CD4-positive, alpha-beta memory T cell (primary cell): Measurements from ENCODE around the gene CEACAM4. TPM values are rescaled to one million over a fixed set of nuclear protein-coding genes. Genes with fewer than 3 reads are reported as not detected.
A peak's percentile ranks its signal among the peaks of the same experiment; 100 is the strongest.

Experiments used
- CTCF ChIA-PET: fragments of 350-600 bp; sonication (Branson Sonifier 250); formaldehyde crosslinking; loops from one replicate; lab custom pipeline; 2021; ENCODE audit warnings: inconsistent platforms; ENCODE audit not compliant: partially characterized antibody; lab: Charles Lee
- POLR2A ChIA-PET: fragments of 350-600 bp; sonication (Branson Sonifier 250); formaldehyde crosslinking; loops from one replicate; lab custom pipeline; 2021; ENCODE audit not compliant: partially characterized antibody; lab: Charles Lee
- DNase-seq, 5 donors: peaks; one replicate each; pipeline versions ENCODE4 v3.0.0 to v3.0.0-alpha.2; 2020 to 2022; ENCODE audit warnings: mixed read lengths in 1 of 5
- H3K27ac ChIP-seq: one replicate; pipeline ENCODE4 v1.7.0; 2013; ENCODE audit warnings: low read depth, low read length
- H3K27me3 ChIP-seq: 2 replicates; pipeline ENCODE4 v1.7.0; 2013; ENCODE audit warnings: mild to moderate bottlenecking, low read length, moderate library complexity; ENCODE audit not compliant: insufficient read depth
- H3K36me3 ChIP-seq: 2 replicates; pipeline ENCODE4 v1.7.0; 2013; ENCODE audit warnings: mild to moderate bottlenecking, low read length, moderate library complexity; ENCODE audit not compliant: insufficient read depth
- H3K4me1 ChIP-seq: 2 replicates; pipeline ENCODE4 v1.7.0; 2013; ENCODE audit warnings: mild to moderate bottlenecking, low read length, moderate library complexity; ENCODE audit not compliant: insufficient read depth
- H3K4me3 ChIP-seq, 2 donors: one replicate each; pipeline ENCODE4 v1.7.0; 2013; ENCODE audit warnings: low read length in 2 of 2, mild to moderate bottlenecking in 1 of 2
- H3K9me3 ChIP-seq, 2 donors: one replicate each; pipeline ENCODE4 v1.7.0; 2013; ENCODE audit warnings: low read length in 2 of 2, control low read depth in 1 of 2; ENCODE audit not compliant: control insufficient read depth in 1 of 2
- H3K27ac Mint-ChIP-seq, 7 donors: one replicate each; pipeline ENCODE4 v1.8.0; 2020 to 2021; ENCODE audit warnings: mixed read lengths in 7 of 7, mild to moderate bottlenecking in 6 of 7, inconsistent platforms in 3 of 7, moderate library complexity in 3 of 7
- H3K27me3 Mint-ChIP-seq, 2 donors: one replicate each; pipeline ENCODE4 v1.8.0; 2020 to 2021; ENCODE audit warnings: mixed read lengths in 2 of 2
- H3K36me3 Mint-ChIP-seq, 2 donors: one replicate each; pipeline ENCODE4 v1.8.0; 2020 to 2021; ENCODE audit warnings: mixed read lengths in 2 of 2, inconsistent platforms in 1 of 2, mild to moderate bottlenecking in 1 of 2
- H3K4me1 Mint-ChIP-seq, 4 donors: one replicate each; pipeline ENCODE4 v1.8.0; 2020 to 2021; ENCODE audit warnings: mixed read lengths in 4 of 4, mild to moderate bottlenecking in 1 of 4
- H3K4me3 Mint-ChIP-seq, 8 donors: one replicate each; pipeline ENCODE4 v1.8.0; 2020 to 2021; ENCODE audit warnings: mixed read lengths in 8 of 8, mild to moderate bottlenecking in 7 of 8, moderate library complexity in 6 of 8, inconsistent platforms in 3 of 8
- H3K9me3 Mint-ChIP-seq, 8 donors: one replicate each; pipeline ENCODE4 v1.8.0; 2020 to 2021; ENCODE audit warnings: mixed read lengths in 8 of 8, mild to moderate bottlenecking in 5 of 8, inconsistent platforms in 3 of 8, moderate library complexity in 1 of 8
- intact Hi-C: fragments of 100-400 bp; cut with micrococcal nuclease; formaldehyde crosslinking; loops from one replicate; pipeline ENCODE4 v1.15.1; 2023
- polyA plus RNA-seq, 2 donors: library from polyadenylated mRNA; unstranded; fragments of 300-500 nt; fragmentation: Illumina TruSeq; gene quantifications; one replicate each; pipeline ENCODE4 v1.2.3, GENCODE V29; 2021
- total RNA-seq, 2 experiments: library from RNA; stranded (reverse); gene quantifications; one replicate each; pipeline ENCODE4 v1.2.3, GENCODE V29; 2021

The CEACAM4 gene
- total and polyA plus RNA-seq, 4 experiments from 2014 or later, result 0.28 to 0.64 TPM; not detected in 2

DNA sequence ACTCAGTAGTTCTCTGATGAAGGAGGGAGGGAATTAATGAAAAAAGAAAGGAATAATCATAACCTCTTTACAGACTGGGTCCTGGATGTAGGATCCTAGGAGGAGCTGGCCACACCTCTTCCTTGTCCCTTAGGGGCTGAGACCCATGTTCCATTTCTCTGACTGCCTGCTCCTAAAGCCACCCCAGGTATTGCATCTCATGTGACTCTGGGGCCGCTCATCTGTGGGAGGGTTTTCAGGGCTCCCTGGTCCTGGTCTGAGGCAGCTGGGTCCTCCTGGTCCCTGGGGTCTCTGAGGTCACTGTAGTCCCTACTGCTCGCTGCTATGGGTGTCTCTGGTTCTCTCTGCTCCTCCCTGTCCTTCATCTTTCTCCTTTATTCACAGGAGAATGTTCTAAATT, 48.0 kb downstream of the CEACAM4 start:
- no peaks in the 10 kb centered on the region for H3K27me3 ChIP-seq
- intact Hi-C loops, result no loop called here
- Mint-ChIP-seq H3K4me1 (peaks cover 20 to 36% (median 25%) of the 10 kb centered on the region in 4 donors), H3K27me3 (no peaks in the 10 kb centered on the region), H3K36me3 (peaks cover 60 to 76% of the 10 kb centered on the region in 2 donors), H3K4me3 (no peak overlapping the region), H3K9me3 (peaks cover 0 to 17% (median 5%) of the 10 kb centered on the region in 8 donors), H3K27ac (no peak overlapping the region)
- POLR2A ChIA-PET, result no interaction called here
- CTCF ChIA-PET, result interaction anchor here (0.9 to 3.6 kb wide), 2 partner anchors 127 to 129 kb away, joined by 5 to 19 read pairs; no protein-coding TSS in a partner anchor
- H3K4me1 ChIP-seq, result peaks cover 22% of the 10 kb centered on the region
- no peak overlapping the region for H3K27ac ChIP-seq
- H3K4me3 ChIP-seq, result no peak overlapping the region
- peaks cover 45% of the 10 kb centered on the region for H3K36me3 ChIP-seq
- DNase-seq, result no peak
- H3K9me3 ChIP-seq, result no peaks in the 10 kb centered on the region

DNA sequence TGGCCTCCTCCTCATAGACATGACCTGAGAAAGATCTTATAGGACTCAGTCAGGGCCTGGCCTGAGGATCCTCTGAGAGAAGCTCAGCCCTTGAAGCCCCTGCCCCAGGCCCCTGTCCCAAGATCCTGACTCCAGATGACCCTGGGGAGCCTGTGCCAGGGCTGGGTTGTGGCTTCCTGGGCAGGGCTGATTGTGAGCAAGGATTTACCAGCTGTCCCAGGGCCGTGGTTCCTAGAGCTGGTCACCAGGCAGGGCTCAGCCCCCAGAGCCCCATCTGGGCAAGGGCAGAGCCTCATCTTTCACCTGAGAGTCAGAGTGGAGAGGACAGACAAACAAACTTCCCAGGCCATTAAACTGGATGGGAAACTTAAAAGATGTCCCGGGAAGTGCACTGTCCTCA, 49.0 kb downstream of the CEACAM4 start:
- Mint-ChIP-seq H3K27me3 (no peaks in the 10 kb centered on the region), H3K4me1 (peaks cover 20 to 36% (median 25%) of the 10 kb centered on the region in 4 donors), H3K9me3 (peaks cover 0 to 14% (median 3%) of the 10 kb centered on the region in 8 donors), H3K27ac (peak overlapping the region in 2 of 7 donors; percentile 6 to 57), H3K36me3 (peaks cover 58 to 73% of the 10 kb centered on the region in 2 donors), H3K4me3 (no peak overlapping the region)
- no peak overlapping the region for H3K27ac ChIP-seq
- ChIA-PET POLR2A (no interaction called here), CTCF (interaction anchor here (0.9 to 3.6 kb wide), 5 partner anchors 16 to 128 kb away, joined by 3 to 19 read pairs (median 5); no protein-coding TSS in a partner anchor)
- no peaks in the 10 kb centered on the region for H3K9me3 ChIP-seq
- no peak overlapping the region for H3K4me3 ChIP-seq
- H3K27me3 ChIP-seq, result no peaks in the 10 kb centered on the region
- DNase-seq, result no peak
- H3K36me3 ChIP-seq, result peaks cover 41% of the 10 kb centered on the region
- peaks cover 22% of the 10 kb centered on the region for H3K4me1 ChIP-seq
- intact Hi-C loops, result no loop called here

DNA sequence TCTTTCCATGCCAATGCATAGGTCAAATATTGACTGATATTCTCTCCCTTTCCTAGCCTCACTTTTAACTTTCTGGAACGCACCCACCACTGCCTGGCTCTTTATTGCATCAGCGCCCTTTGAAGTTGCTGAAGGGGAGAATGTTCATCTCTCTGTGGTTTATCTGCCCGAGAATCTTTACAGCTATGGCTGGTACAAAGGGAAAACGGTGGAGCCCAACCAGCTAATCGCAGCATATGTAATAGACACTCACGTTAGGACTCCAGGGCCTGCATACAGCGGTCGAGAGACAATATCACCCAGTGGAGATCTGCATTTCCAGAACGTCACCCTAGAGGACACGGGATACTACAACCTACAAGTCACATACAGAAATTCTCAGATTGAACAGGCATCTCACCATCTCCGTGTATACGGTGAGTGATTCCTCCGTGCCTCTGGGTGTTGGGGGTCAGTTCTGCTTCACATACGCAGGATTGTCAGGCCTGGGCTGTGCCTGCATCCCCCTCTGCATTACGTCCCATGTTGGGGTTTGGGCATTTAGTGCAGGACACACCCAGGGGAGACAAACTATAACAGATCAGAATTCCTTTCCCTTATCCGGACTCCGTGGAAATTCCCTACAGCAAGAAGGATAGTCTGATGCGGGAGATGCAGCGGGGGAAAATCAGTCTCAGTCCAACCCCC, 49.6 kb downstream of the CEACAM4 start:
- H3K4me1 ChIP-seq, result peaks cover 22% of the 10 kb centered on the region
- no peak overlapping the region for H3K27ac ChIP-seq
- peaks cover 0 to 10% (median 2%) of the 10 kb centered on the region in 8 donors for H3K9me3 Mint-ChIP-seq
- peaks cover 53 to 70% of the 10 kb centered on the region in 2 donors for H3K36me3 Mint-ChIP-seq
- H3K27me3 Mint-ChIP-seq, result no peaks in the 10 kb centered on the region
- no peak for DNase-seq
- no peaks in the 10 kb centered on the region for H3K27me3 ChIP-seq
- no peak overlapping the region for H3K4me3 ChIP-seq
- H3K9me3 ChIP-seq, result no peaks in the 10 kb centered on the region
- H3K4me3 Mint-ChIP-seq, result peak overlapping the region in 4 of 8 donors; percentile 24 to 32 (median 28)
- ChIA-PET POLR2A (no interaction called here), CTCF (interaction anchor here (1.4 to 3.6 kb wide), 3 partner anchors 13 to 128 kb away, joined by 5 to 19 read pairs (median 8); no protein-coding TSS in a partner anchor)
- H3K27ac Mint-ChIP-seq, result peak overlapping the region in 5 of 7 donors; percentile 6 to 57 (median 13)
- peaks cover 20 to 36% (median 25%) of the 10 kb centered on the region in 4 donors for H3K4me1 Mint-ChIP-seq
- intact Hi-C loops, result no loop called here
- H3K36me3 ChIP-seq, result peaks cover 41% of the 10 kb centered on the region

DNA sequence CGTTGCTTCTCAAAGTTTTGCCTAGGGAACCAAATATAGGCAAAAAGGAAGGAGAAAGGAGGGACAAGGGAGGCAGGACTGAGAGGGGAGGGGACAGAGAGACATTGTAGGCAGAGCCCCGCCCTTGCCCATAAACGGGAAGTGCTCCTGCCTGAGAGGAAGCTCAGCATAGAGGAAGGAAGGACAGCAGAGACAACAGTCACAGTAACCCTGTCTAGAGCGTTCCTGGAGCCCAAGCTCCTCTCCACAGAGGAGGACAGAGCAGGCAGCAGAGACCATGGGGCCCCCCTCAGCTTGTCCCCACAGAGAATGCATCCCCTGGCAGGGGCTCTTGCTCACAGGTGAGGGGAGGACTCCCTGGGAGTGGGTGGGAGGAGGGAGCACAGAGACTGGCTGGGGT, 50.9 kb downstream of the CEACAM4 start, which contains the start of gene CEACAM21:
TSS of gene CEACAM21 (plus strand) at position 169 of the 400 bp plus-strand sequence. CDS start at position 278, 109 bp downstream.
- no peaks in the 10 kb centered on the region for H3K27me3 ChIP-seq
- peak within 1 kb of the TSS in 1 of 2 donors; percentile 35 for H3K4me3 ChIP-seq
- H3K27ac Mint-ChIP-seq, result peak within 1 kb of the TSS; percentile 73 to 91 (median 84)
- H3K9me3 Mint-ChIP-seq, result peaks cover 0 to 3% (median 0%) of the 10 kb centered on the region in 8 donors
- H3K4me1 ChIP-seq, result peaks cover 22% of the 10 kb centered on the region
- H3K4me3 Mint-ChIP-seq, result peak within 1 kb of the TSS; percentile 54 to 83 (median 68)
- no peaks in the 10 kb centered on the region for H3K27me3 Mint-ChIP-seq
- H3K27ac ChIP-seq, result peak within 1 kb of the TSS; percentile 8
- peak in 1 of 5 donors; percentile 59 for DNase-seq
- peaks cover 21 to 36% (median 28%) of the 10 kb centered on the region in 4 donors for H3K4me1 Mint-ChIP-seq
- ChIA-PET POLR2A (interaction anchor here (1.0 to 2.2 kb wide), 8 partner anchors 13 to 747 kb away, joined by 3 to 13 read pairs (median 6); no protein-coding TSS in a partner anchor), CTCF (interaction anchor here (0.9 to 2.4 kb wide), 7 partner anchors 12 to 126 kb away, joined by 3 to 11 read pairs (median 5); no protein-coding TSS in a partner anchor)
- intact Hi-C loops, result loop anchor here (1.0 kb wide), 1 partner anchor 21 kb away; no protein-coding TSS in a partner anchor
- no peaks in the 10 kb centered on the region for H3K9me3 ChIP-seq
- peaks cover 40 to 63% of the 10 kb centered on the region in 2 donors for H3K36me3 Mint-ChIP-seq
- peaks cover 30% of the 10 kb centered on the region for H3K36me3 ChIP-seq

DNA sequence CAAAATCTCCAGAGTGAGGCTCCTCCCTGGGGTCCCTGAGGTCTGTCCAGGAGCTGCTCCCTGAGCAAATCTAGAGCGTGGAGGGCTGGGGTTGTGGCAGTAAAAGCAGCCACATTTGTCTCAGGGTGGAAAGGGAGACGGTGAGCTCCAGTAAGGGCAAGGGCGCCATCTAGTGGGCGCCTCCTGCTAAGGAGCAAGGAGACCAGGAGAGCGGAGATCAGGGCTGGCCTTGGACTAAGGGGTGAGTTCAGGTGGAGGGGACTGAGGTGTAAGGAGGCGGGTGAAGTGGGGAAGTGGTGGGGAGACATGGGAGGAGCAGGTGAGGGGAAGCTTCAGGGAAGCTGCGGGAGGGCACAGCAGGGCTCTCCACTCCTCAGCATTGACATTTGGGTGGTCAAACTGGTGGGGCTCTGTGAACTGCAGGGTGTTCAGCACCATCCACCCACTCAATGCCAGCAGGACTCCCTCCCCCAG, 56.2 kb downstream of the CEACAM4 start:
- Histone ChIP-seq H3K36me3 (peaks cover 13% of the 10 kb centered on the region), H3K27ac (no peak overlapping the region), H3K4me1 (peaks cover 43% of the 10 kb centered on the region), H3K27me3 (no peaks in the 10 kb centered on the region), H3K4me3 (no peak overlapping the region), H3K9me3 (no peaks in the 10 kb centered on the region)
- ChIA-PET POLR2A (interaction anchor here (0.6 to 22.7 kb wide), 9 partner anchors 9 to 272 kb away, joined by 3 to 547 read pairs (median 4); no protein-coding TSS in a partner anchor), CTCF (interaction anchor here (0.6 to 18.0 kb wide), 14 partner anchors 10 to 397 kb away, joined by 3 to 561 read pairs (median 5); partner anchors contain the start of gene B9D2)
- Mint-ChIP-seq H3K4me1 (peaks cover 22 to 59% (median 44%) of the 10 kb centered on the region in 4 donors), H3K4me3 (peak overlapping the region in 5 of 8 donors; percentile 35 to 74 (median 47)), H3K36me3 (peaks cover 32 to 36% of the 10 kb centered on the region in 2 donors), H3K9me3 (no peaks in the 10 kb centered on the region), H3K27me3 (no peaks in the 10 kb centered on the region), H3K27ac (peak overlapping the region; percentile 5 to 87 (median 65))
- DNase-seq, result peak; percentile 80 to 83 (median 82)
- intact Hi-C loops, result loop anchor here (1.0 kb wide), 4 partner anchors 27 to 121 kb away; no protein-coding TSS in a partner anchor

DNA sequence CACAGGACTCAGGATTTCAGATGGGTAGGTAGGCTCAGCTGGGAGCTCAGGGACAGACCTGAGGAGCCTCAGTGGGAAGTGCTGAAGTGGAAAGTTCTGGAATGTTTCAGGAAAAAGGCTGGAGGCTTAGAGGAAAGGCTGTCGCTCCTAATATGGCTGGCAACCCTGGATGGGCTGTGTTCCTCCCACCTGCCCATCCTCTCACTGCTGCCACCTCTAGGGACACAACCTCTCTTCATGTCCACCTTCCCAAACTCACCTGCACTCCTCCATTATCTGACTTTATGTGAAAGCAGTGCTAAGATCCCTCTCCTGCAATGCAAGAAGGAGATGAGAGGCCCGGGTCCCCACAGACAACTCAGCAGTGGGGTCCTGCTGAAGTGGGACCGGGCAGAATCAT, 56.7 kb downstream of the CEACAM4 start:
- POLR2A ChIA-PET, result interaction anchor here (0.9 to 22.7 kb wide), 7 partner anchors 14 to 272 kb away, joined by 3 to 547 read pairs (median 6); no protein-coding TSS in a partner anchor
- Mint-ChIP-seq H3K4me1 (peaks cover 20 to 57% (median 41%) of the 10 kb centered on the region in 4 donors), H3K27ac (peak overlapping the region in 5 of 7 donors; percentile 5 to 87 (median 75)), H3K4me3 (peak overlapping the region in 1 of 8 donors; percentile 57), H3K36me3 (peaks cover 30 to 39% of the 10 kb centered on the region in 2 donors), H3K9me3 (no peaks in the 10 kb centered on the region), H3K27me3 (no peaks in the 10 kb centered on the region)
- Histone ChIP-seq H3K27me3 (no peaks in the 10 kb centered on the region), H3K9me3 (no peaks in the 10 kb centered on the region), H3K36me3 (peaks cover 13% of the 10 kb centered on the region), H3K4me1 (peaks cover 43% of the 10 kb centered on the region), H3K27ac (no peak overlapping the region), H3K4me3 (no peak overlapping the region)
- CTCF ChIA-PET, result interaction anchor here (0.6 to 18.0 kb wide), 15 partner anchors 10 to 397 kb away, joined by 3 to 561 read pairs (median 5); partner anchors contain the start of genes B9D2 and DMAC2
- DNase-seq, result no peak
- intact Hi-C loops, result loop anchor here (1.0 kb wide), 4 partner anchors 27 to 121 kb away; no protein-coding TSS in a partner anchor
